HL-60 (cell line): ENCODE data around the gene SETD7.
"Not testable (repeated sequence)": the region's sequence is repeated elsewhere in the genome, so short reads cannot be mapped to it uniquely, and the experiment has no call there.

Experiments used
- GABPA ChIP-seq: IDR thresholded peaks from 2 replicates; pipeline ENCODE4 v1.6.1; 2012; ENCODE audit warnings: low read depth
- POLR2AphosphoS5 ChIP-seq: IDR thresholded peaks from 2 replicates; pipeline ENCODE4 v1.6.1; 2012; ENCODE audit warnings: low read depth
- REST ChIP-seq: IDR thresholded peaks from 2 replicates; pipeline ENCODE4 v1.6.1; 2012; ENCODE audit warnings: low read depth; ENCODE audit not compliant: insufficient replicate concordance
- SPI1 ChIP-seq: IDR thresholded peaks from 2 replicates; pipeline ENCODE4 v1.6.1; 2012; ENCODE audit warnings: low read depth, mild to moderate bottlenecking, borderline replicate concordance
- TF ChIP-seq, protein P1 (sequence below): IDR thresholded peaks from one replicate; pipeline ENCODE4 v1.5.1; 2011; ENCODE audit warnings: low read length, control low read depth, inconsistent platforms; ENCODE audit not compliant: insufficient read depth

DNA sequence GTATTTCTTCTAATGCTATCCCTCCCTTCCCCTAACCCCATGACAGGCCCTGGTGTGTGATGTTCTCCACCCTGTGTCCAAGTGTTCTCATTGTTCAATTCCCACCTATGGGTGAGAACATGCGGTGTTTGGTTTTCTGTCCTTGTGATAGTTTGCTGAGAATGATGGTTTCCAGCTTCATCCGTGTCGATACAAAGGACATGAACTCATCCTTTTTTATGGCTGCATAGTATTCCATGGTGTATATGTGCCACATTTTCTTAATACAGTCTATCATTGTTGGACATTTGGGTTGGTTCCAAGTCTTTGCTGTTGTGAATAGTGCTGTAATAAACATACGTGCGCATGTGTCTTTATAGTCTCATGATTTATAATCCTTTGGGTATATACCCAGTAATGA lies 91.5 kb downstream of the SETD7 start:
- TF ChIP-seq, protein P1, sequence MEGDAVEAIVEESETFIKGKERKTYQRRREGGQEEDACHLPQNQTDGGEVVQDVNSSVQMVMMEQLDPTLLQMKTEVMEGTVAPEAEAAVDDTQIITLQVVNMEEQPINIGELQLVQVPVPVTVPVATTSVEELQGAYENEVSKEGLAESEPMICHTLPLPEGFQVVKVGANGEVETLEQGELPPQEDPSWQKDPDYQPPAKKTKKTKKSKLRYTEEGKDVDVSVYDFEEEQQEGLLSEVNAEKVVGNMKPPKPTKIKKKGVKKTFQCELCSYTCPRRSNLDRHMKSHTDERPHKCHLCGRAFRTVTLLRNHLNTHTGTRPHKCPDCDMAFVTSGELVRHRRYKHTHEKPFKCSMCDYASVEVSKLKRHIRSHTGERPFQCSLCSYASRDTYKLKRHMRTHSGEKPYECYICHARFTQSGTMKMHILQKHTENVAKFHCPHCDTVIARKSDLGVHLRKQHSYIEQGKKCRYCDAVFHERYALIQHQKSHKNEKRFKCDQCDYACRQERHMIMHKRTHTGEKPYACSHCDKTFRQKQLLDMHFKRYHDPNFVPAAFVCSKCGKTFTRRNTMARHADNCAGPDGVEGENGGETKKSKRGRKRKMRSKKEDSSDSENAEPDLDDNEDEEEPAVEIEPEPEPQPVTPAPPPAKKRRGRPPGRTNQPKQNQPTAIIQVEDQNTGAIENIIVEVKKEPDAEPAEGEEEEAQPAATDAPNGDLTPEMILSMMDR, result not testable (repeated sequence)
- not testable (repeated sequence) for TF ChIP-seq REST, GABPA, POLR2AphosphoS5, SPI1
